Measurements from ENCODE around the gene RAVER1. TPM values are rescaled to one million over a fixed set of nuclear protein-coding genes. Genes with fewer than 3 reads are reported as not detected.

The RAVER1 gene
- total and polyA plus RNA-seq, 8 donors = 3.3 to 74.7 (median 12.8) TPM

- Histone ChIP-seq H3K27ac (no peak overlapping the region), H3K4me3 (peak overlapping the region in 1 of 4 donors; percentile 6), H3K9me3 (no peaks in the 10 kb centered on the region), H3K27me3 (peaks cover 39 to 100% (median 80%) of the 10 kb centered on the region in 3 donors), H3K4me1 (peaks cover 49 to 76% (median 71%) of the 10 kb centered on the region in 4 donors), H3K36me3 (no peaks in the 10 kb centered on the region)
- TF ChIP-seq POLR2AphosphoS5 (IDR thresholded peaks at IDR 0.05) (no peak), EP300 (IDR thresholded peaks at IDR 0.05) (no peak), CTCF (IDR thresholded peaks at IDR 0.05) (no peak), POLR2A (IDR thresholded peaks at IDR 0.05) (no peak)
- WGBS, 5 donors = 19 to 25% (median 19%) methylated on average over 26 to 49 of the region's 49 CpGs
- DNase-seq = no peak
- intact Hi-C loops (cut with DNase I; ENCODE audit: low total_unique reads) = no loop called here
Observed at GRCh38 chr19:10293637-10294367, 39.5 kb downstream of the RAVER1 start.

- DNase-seq = no peak
- Histone ChIP-seq H3K27ac (no peak overlapping the region), H3K4me1 (peaks cover 57 to 84% (median 79%) of the 10 kb centered on the region in 4 donors), H3K4me3 (peak overlapping the region; percentile 33 to 51 (median 43)), H3K9me3 (no peaks in the 10 kb centered on the region), H3K36me3 (no peaks in the 10 kb centered on the region), H3K27me3 (peaks cover 45 to 100% (median 88%) of the 10 kb centered on the region in 3 donors)
- TF ChIP-seq POLR2AphosphoS5 (IDR thresholded peaks at IDR 0.05) (no peak), EP300 (IDR thresholded peaks at IDR 0.05) (no peak), CTCF (IDR thresholded peaks at IDR 0.05) (no peak), POLR2A (IDR thresholded peaks at IDR 0.05) (no peak)
- intact Hi-C loops (cut with DNase I; ENCODE audit: low total_unique reads) = no loop called here
- 13 to 28% (median 15%) methylated on average over 36 to 56 of the region's 56 CpGs for WGBS, 5 donors
Observed at GRCh38 chr19:10292789-10293636, 40.3 kb downstream of the RAVER1 start.

DNA sequence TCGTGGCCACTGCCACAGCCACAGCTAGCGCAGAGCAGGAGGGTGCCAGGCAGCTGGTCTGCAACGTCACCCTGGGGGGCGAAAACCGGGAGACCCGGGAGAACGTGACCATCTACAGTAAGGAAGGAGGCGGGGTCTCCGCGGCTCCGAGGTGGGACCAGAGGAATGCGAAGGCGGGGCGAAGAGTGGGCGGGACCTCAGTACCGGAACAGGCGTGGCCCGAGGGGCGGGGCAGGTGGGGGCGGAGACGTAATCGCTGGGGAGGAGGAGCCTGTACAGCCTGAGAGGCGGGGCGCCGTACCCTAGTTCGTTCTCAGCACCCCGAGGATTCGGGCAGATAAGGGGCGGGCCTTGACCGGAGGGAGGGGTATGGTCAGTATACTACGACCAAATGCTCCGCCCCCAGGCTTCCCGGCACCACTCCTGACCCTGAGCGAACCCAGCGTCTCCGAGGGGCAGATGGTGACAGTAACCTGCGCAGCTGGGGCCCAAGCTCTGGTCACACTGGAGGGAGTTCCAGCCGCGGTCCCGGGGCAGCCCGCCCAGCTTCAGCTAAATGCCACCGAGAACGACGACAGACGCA, 41.0 kb downstream of the RAVER1 start:
- TF ChIP-seq POLR2A (IDR thresholded peaks at IDR 0.05) = no peak
- TF ChIP-seq POLR2AphosphoS5 (IDR thresholded peaks at IDR 0.05) = no peak
- no peak for TF ChIP-seq EP300 (IDR thresholded peaks at IDR 0.05)
- no peak for TF ChIP-seq CTCF (IDR thresholded peaks at IDR 0.05)
- WGBS, 5 donors = 0 to 2% (median 2%) methylated on average over 24 to 45 of the region's 45 CpGs
- H3K27me3 ChIP-seq = peaks cover 49 to 100% (median 95%) of the 10 kb centered on the region in 3 donors
- peak overlapping the region in 1 of 5 donors; percentile 34 for H3K27ac ChIP-seq
- peak; percentile 82 to 87 for DNase-seq
- H3K9me3 ChIP-seq = no peaks in the 10 kb centered on the region
- peak overlapping the region; percentile 33 to 51 (median 43) for H3K4me3 ChIP-seq
- no peaks in the 10 kb centered on the region for H3K36me3 ChIP-seq
- intact Hi-C loops (cut with DNase I; ENCODE audit: low total_unique reads) = no loop called here
- peaks cover 59 to 91% (median 86%) of the 10 kb centered on the region in 4 donors for H3K4me1 ChIP-seq

All from stomach (tissue), 9 donors.